Bronchial epithelial cell (primary cell): ENCODE data around the gene ADAMTSL2. TPM values are rescaled to one million over a fixed set of nuclear protein-coding genes. Genes with fewer than 3 reads are reported as not detected.

Source experiments
- DNase-seq: peaks from one replicate; pipeline ENCODE4 v3.0.0-alpha.2; 2010; ENCODE audit warnings: low read depth
- FAIRE-seq: peaks from 2 replicates; lab custom pipeline; 2011; peaks lifted over from hg19 to GRCh38; lab: Jason Lieb, UNC
- H3K27me3 ChIP-seq: 2 replicates; pipeline ENCODE4 v1.5.1; 2011; ENCODE audit warnings: low read length; ENCODE audit not compliant: control insufficient read depth, insufficient read depth
- H3K36me3 ChIP-seq: 2 replicates; pipeline ENCODE4 v1.5.1; 2011; ENCODE audit warnings: low read length; ENCODE audit not compliant: control insufficient read depth, insufficient read depth
- H3K4me3 ChIP-seq: 2 replicates; pipeline ENCODE4 v1.5.1; 2011; ENCODE audit warnings: mild to moderate bottlenecking, low read depth, low read length, control low read depth
- CTCF ChIP-seq: IDR thresholded peaks from 2 replicates; pipeline ENCODE4 v1.5.1; 2011; ENCODE audit warnings: mild to moderate bottlenecking, moderate library complexity, low read length, control low read depth, inconsistent platforms; ENCODE audit not compliant: insufficient read depth, severe bottlenecking
- total RNA-seq: library from RNA; depleted of rRNA; stranded (reverse); fragments of >200 nt; gene quantifications from 2 replicates; pipeline ENCODE4 v1.2.1, GENCODE V29; 2014

ADAMTSL2 gene
- total RNA-seq, 1 donor from 2014 or later = not detected

- DNase-seq (no peak), FAIRE-seq (no peak)
- no peak for TF ChIP-seq CTCF
- no peaks in the 10 kb centered on the region for H3K36me3 ChIP-seq
- no peak overlapping the region for H3K4me3 ChIP-seq
- H3K27me3 ChIP-seq = no peaks in the 10 kb centered on the region
Observed at GRCh38 chr9:133490201-133490681, 44.3 kb upstream of the ADAMTSL2 start.

GRCh38 chr9:133490865-133491655 is 43.4 kb upstream of the ADAMTSL2 start:
- FAIRE-seq (no peak), DNase-seq (no peak)
- H3K4me3 ChIP-seq = no peak overlapping the region
- no peaks in the 10 kb centered on the region for H3K36me3 ChIP-seq
- H3K27me3 ChIP-seq = no peaks in the 10 kb centered on the region
- TF ChIP-seq CTCF = no peak

GRCh38 chr9:133491656-133491925 is 42.9 kb upstream of the ADAMTSL2 start:
- no peak for FAIRE-seq
- Histone ChIP-seq H3K36me3 (no peaks in the 10 kb centered on the region), H3K27me3 (no peaks in the 10 kb centered on the region), H3K4me3 (no peak overlapping the region)
- no peak for DNase-seq
- TF ChIP-seq CTCF = no peak

- no peaks in the 10 kb centered on the region for H3K27me3 ChIP-seq
- TF ChIP-seq CTCF = no peak
- FAIRE-seq (no peak), DNase-seq (peak; percentile 15)
- H3K4me3 ChIP-seq = no peak overlapping the region
- no peaks in the 10 kb centered on the region for H3K36me3 ChIP-seq
Observed at GRCh38 chr9:133492061-133493021, 42.2 kb upstream of the ADAMTSL2 start.

- DNase-seq (no peak), FAIRE-seq (no peak)
- Histone ChIP-seq H3K36me3 (no peaks in the 10 kb centered on the region), H3K4me3 (no peak overlapping the region), H3K27me3 (no peaks in the 10 kb centered on the region)
- no peak for TF ChIP-seq CTCF
Observed at GRCh38 chr9:133493428-133493827, 41.1 kb upstream of the ADAMTSL2 start.
